GM12891 (cell line): ENCODE results near the gene GMPPA.

Source experiments
- DNase-seq: peaks from one replicate; pipeline ENCODE4 v3.0.0; 2011; ENCODE audit warnings: low spot score; ENCODE audit not compliant: insufficient read length
- FAIRE-seq: peaks from 2 replicates; lab custom pipeline; 2011; peaks lifted over from hg19 to GRCh38; lab: Jason Lieb, UNC
- PAX5 ChIP-seq: IDR thresholded peaks from 2 replicates; pipeline ENCODE4 v1.6.1; 2011; ENCODE audit warnings: low read length, moderate library complexity, mild to moderate bottlenecking; ENCODE audit not compliant: insufficient read depth, severe bottlenecking
- POLR2A ChIP-seq: IDR thresholded peaks from 2 replicates; pipeline ENCODE4 v1.6.1; 2011; ENCODE audit warnings: low read depth, low read length, control low read depth
- POLR2AphosphoS5 ChIP-seq: IDR thresholded peaks from 2 replicates; pipeline ENCODE4 v1.6.1; 2011; ENCODE audit warnings: low read depth, low read length, control low read depth
- POU2F2 ChIP-seq: IDR thresholded peaks from 2 replicates; pipeline ENCODE4 v1.6.1; 2011; ENCODE audit warnings: low read depth, mild to moderate bottlenecking, control low read depth, low read length, moderate library complexity
- SPI1 ChIP-seq: IDR thresholded peaks from 2 replicates; pipeline ENCODE4 v1.6.1; 2011; ENCODE audit warnings: low read depth, low read length, control low read depth
- TAF1 ChIP-seq: IDR thresholded peaks from 2 replicates; pipeline ENCODE4 v1.6.1; 2011; ENCODE audit warnings: low read depth, low read length, control low read depth

Gene GMPPA

GRCh38 chr2:219494952-219495530 is 3.6 kb upstream of the GMPPA start:
- DNase-seq (no peak), FAIRE-seq (no peak)
- no peak for TF ChIP-seq TAF1
- no peak for TF ChIP-seq POU2F2
- no peak for TF ChIP-seq POLR2A
- TF ChIP-seq PAX5 = no peak
- TF ChIP-seq POLR2AphosphoS5 = no peak
- no peak for TF ChIP-seq SPI1

- TF ChIP-seq PAX5 (no peak), POU2F2 (no peak), SPI1 (no peak), TAF1 (no peak), POLR2AphosphoS5 (no peak), POLR2A (no peak)
- DNase-seq (peak; percentile 80), FAIRE-seq (peak; percentile 52)
Observed at GRCh38 chr2:219495531-219496122, 3.1 kb upstream of the GMPPA start.

GRCh38 chr2:219496247-219496824 is 2.4 kb upstream of the GMPPA start:
- FAIRE-seq (no peak), DNase-seq (no peak)
- TF ChIP-seq SPI1 (no peak), PAX5 (no peak), POU2F2 (no peak), POLR2A (no peak), TAF1 (no peak), POLR2AphosphoS5 (no peak)

- no peak for FAIRE-seq
- no peak for TF ChIP-seq POLR2AphosphoS5
- TF ChIP-seq SPI1 = no peak
- TF ChIP-seq POU2F2 = no peak
- no peak for TF ChIP-seq PAX5
- TF ChIP-seq POLR2A = no peak
- TF ChIP-seq TAF1 = no peak
- no peak for DNase-seq
Observed at GRCh38 chr2:219496825-219497494, 1.7 kb upstream of the GMPPA start.

GRCh38 chr2:219497495-219498279 is 1.0 kb upstream of the GMPPA start:
- TF ChIP-seq POU2F2 (no peak), POLR2A (no peak), SPI1 (no peak), TAF1 (no peak), PAX5 (no peak), POLR2AphosphoS5 (no peak)
- FAIRE-seq = peak; percentile 45
- DNase-seq = no peak

GRCh38 chr2:219499058-219499307 is 292 bp downstream of the GMPPA start:
- FAIRE-seq (peak; percentile 33), DNase-seq (no peak)

GRCh38 chr2:219499555-219499954 is 864 bp downstream of the GMPPA start:
- DNase-seq = no peak
- no peak for TF ChIP-seq SPI1
- TF ChIP-seq TAF1 = no peak
- no peak for TF ChIP-seq POLR2A
- TF ChIP-seq POU2F2 = no peak
- FAIRE-seq = peak; percentile 5

More at GRCh38 chr2:219499058-219499307, 292 bp downstream of the GMPPA start:
- TF ChIP-seq SPI1 (no peak), POLR2AphosphoS5 (no peak; the same call in 1 of the 2 replicates), POLR2A (0 out of 2 replicates have a peak, but pooled peaks have one; percentile 5)

GRCh38 chr2:219500135-219500534 is 1.4 kb downstream of the GMPPA start:
- FAIRE-seq = no peak
- DNase-seq = no peak
- TF ChIP-seq POLR2AphosphoS5 (no peak), POLR2A (no peak), PAX5 (no peak), POU2F2 (no peak), SPI1 (no peak), TAF1 (no peak)

- no peak for FAIRE-seq
- TF ChIP-seq POLR2AphosphoS5 (no peak), SPI1 (no peak), PAX5 (no peak), POU2F2 (no peak), POLR2A (no peak), TAF1 (no peak)
- DNase-seq = no peak
Observed at GRCh38 chr2:219501849-219502248, 3.2 kb downstream of the GMPPA start.
